ENCODE measurements around the gene PPA2. TPM values are rescaled to one million over a fixed set of nuclear protein-coding genes. Genes with fewer than 3 reads are reported as not detected.

PPA2 gene
- total and polyA plus RNA-seq, 2 experiments from 2014 or later: 58.4 to 63.7 TPM

GRCh38 chr4:105496899-105497298, 23.0 kb upstream of the PPA2 start:
- Mint-ChIP-seq H3K4me1 (no peaks in the 10 kb centered on the region), H3K4me3 (no peak overlapping the region), H3K27ac (no peak overlapping the region), H3K27me3 (ENCODE audit: insufficient read depth, low read depth, poor library complexity) (peaks cover 3% of the 10 kb centered on the region), H3K9me3 (peaks cover 3% of the 10 kb centered on the region; the same call in 1 of the 3 replicates), H3K36me3 (ENCODE audit: low read depth) (no peaks in the 10 kb centered on the region)
- H3K27me3 ChIP-seq (ENCODE audit: insufficient read depth): no peaks in the 10 kb centered on the region
- peak; percentile 50 for DNase-seq (ENCODE audit: low spot score)
- no peak overlapping the region for H3K27ac ChIP-seq (ENCODE audit: low read depth)
- H3K79me2 ChIP-seq (replicated peaks; ENCODE audit: insufficient read depth): no peaks in the 10 kb centered on the region
- no peaks in the 10 kb centered on the region for H3F3A ChIP-seq (replicated peaks; ENCODE audit: low read depth)
- H4K20me1 ChIP-seq (replicated peaks; ENCODE audit: insufficient read depth): no peaks in the 10 kb centered on the region
- no peaks in the 10 kb centered on the region for H3K9me2 ChIP-seq (ENCODE audit: insufficient read depth)
- no peaks in the 10 kb centered on the region for H3K4me1 ChIP-seq (ENCODE audit: insufficient read depth)
- H3K4me3 ChIP-seq: no peak overlapping the region
- H3K4me2 ChIP-seq: no peak overlapping the region
- ATAC-seq: peak; percentile 78
- no peak overlapping the region for H2AFZ ChIP-seq
- no peaks in the 10 kb centered on the region for H3K36me3 ChIP-seq (ENCODE audit: insufficient read depth)
- TF ChIP-seq CTCF (conservative IDR thresholded peaks at IDR 0.05; ENCODE audit: low read depth in 2 of 2): peak; percentile 58 to 63
- TF ChIP-seq ZNF462 (CRISPR knock-in tag; IDR thresholded peaks at IDR 0.05): no peak

GRCh38 chr4:105495667-105496066, 21.8 kb upstream of the PPA2 start:
- Mint-ChIP-seq H3K36me3 (ENCODE audit: low read depth) (no peaks in the 10 kb centered on the region), H3K9me3 (peaks cover under 1% of the 10 kb centered on the region; the same call in 1 of the 3 replicates), H3K4me3 (no peak overlapping the region), H3K27ac (no peak overlapping the region), H3K27me3 (ENCODE audit: insufficient read depth, low read depth, poor library complexity) (peaks cover 3% of the 10 kb centered on the region), H3K4me1 (no peaks in the 10 kb centered on the region)
- TF ChIP-seq REST (IDR thresholded peaks at IDR 0.05; ENCODE audit: unreplicated experiment) (no peak), STAT1 (IDR thresholded peaks at IDR 0.05; ENCODE audit: unreplicated experiment) (no peak), CREB1 (CRISPR knock-in tag; IDR thresholded peaks at IDR 0.05; ENCODE audit: low read depth) (no peak), POLR2AphosphoS5 (IDR thresholded peaks at IDR 0.05; ENCODE audit: low read depth) (no peak), EZH2phosphoT487 (IDR thresholded peaks at IDR 0.05; ENCODE audit: unreplicated experiment) (no peak), ETS1 (IDR thresholded peaks at IDR 0.05) (no peak)
- Histone ChIP-seq H3K27me3 (ENCODE audit: insufficient read depth) (no peaks in the 10 kb centered on the region), H4K20me1 (replicated peaks; ENCODE audit: insufficient read depth) (no peaks in the 10 kb centered on the region), H3K9me2 (ENCODE audit: insufficient read depth) (no peaks in the 10 kb centered on the region), H3F3A (replicated peaks; ENCODE audit: low read depth) (no peaks in the 10 kb centered on the region), H3K79me2 (replicated peaks; ENCODE audit: insufficient read depth) (no peaks in the 10 kb centered on the region), H3K4me1 (ENCODE audit: insufficient read depth) (no peaks in the 10 kb centered on the region), H3K4me3 (no peak overlapping the region), H3K36me3 (ENCODE audit: insufficient read depth) (no peaks in the 10 kb centered on the region), H3K4me2 (no peak overlapping the region), H3K27ac (ENCODE audit: low read depth) (no peak overlapping the region), H2AFZ (0 out of 2 replicates have a peak overlapping the region, but pooled peaks have one; percentile 25)
- no peak for ATAC-seq
- no peak for DNase-seq (ENCODE audit: low spot score)
